Measurements from ENCODE around the gene BLVRB. TPM values are rescaled to one million over a fixed set of nuclear protein-coding genes. Genes with fewer than 3 reads are reported as not detected.
"Not testable (repeated sequence)": the region's sequence is repeated elsewhere in the genome, so short reads cannot be mapped to it uniquely, and the experiment has no call there.

The BLVRB gene
- total RNA-seq, 1 experiment from 2014 or later = 246 TPM

DNA sequence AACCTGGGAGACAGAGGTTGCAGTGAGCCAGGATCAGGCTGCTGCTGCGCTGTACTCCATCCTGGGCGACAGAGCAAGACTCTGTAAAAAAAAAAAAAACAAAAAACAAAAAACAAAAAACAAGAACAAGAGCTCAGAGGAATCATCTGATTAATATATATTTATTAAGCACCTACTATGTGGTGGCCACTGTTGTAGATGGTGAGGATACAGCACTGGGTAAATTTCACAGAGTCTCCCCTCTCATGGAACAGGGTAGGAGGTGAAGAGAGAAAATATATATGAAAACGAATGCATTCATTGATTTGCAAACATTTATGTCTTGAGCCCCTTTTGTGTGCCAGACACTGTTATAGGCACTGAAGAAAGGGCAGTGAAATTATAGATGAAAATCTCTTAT, 33.8 kb downstream of the BLVRB start:
- peaks cover 16% of the 10 kb centered on the region; the same call in 1 of the 2 replicates for H3K4me1 ChIP-seq (ENCODE audit: insufficient read depth, low read length)
- H3K79me2 ChIP-seq (ENCODE audit: low read length) = no peaks in the 10 kb centered on the region
- H4K20me1 ChIP-seq (ENCODE audit: low read length) = no peaks in the 10 kb centered on the region
- H3K4me2 ChIP-seq (ENCODE audit: low read length) = no peak overlapping the region
- H3K9me2 ChIP-seq (replicated peaks; ENCODE audit: low read length) = no peaks in the 10 kb centered on the region
- ChIA-PET POLR2A (ENCODE audit: unreplicated experiment) (interaction anchor here (2.0 kb wide), 1 partner anchor 11 kb away, joined by 4 read pairs; no protein-coding TSS in a partner anchor), CTCF (no interaction called here)
- no peak overlapping the region for H3K27ac ChIP-seq (ENCODE audit: low read length)
- DNase-seq (no peak), ATAC-seq (no peak)
- intact Hi-C loops (cut with micrococcal nuclease) = no loop called here
- H2AFZ ChIP-seq (ENCODE audit: low read length) = no peak overlapping the region
- H3K27me3 ChIP-seq (ENCODE audit: low read length) = no peaks in the 10 kb centered on the region
- no peaks in the 10 kb centered on the region for H3K9me3 ChIP-seq (ENCODE audit: low read length)
- H3K4me3 ChIP-seq (ENCODE audit: low read length) = no peak overlapping the region
- no peak overlapping the region for H3K9ac ChIP-seq (ENCODE audit: low read length)
- no peaks in the 10 kb centered on the region for H3K36me3 ChIP-seq (ENCODE audit: low read depth, low read length)
- BruUV-seq (replicated peaks) = no TSS peak
- TF ChIP-seq EZH2 (IDR thresholded peaks at IDR 0.05; ENCODE audit: low read length, unreplicated experiment) = no peak
- no peak for TF ChIP-seq EZH2phosphoT487 (IDR thresholded peaks at IDR 0.05; ENCODE audit: borderline replicate concordance, low read length)
- TF ChIP-seq, protein P1, sequence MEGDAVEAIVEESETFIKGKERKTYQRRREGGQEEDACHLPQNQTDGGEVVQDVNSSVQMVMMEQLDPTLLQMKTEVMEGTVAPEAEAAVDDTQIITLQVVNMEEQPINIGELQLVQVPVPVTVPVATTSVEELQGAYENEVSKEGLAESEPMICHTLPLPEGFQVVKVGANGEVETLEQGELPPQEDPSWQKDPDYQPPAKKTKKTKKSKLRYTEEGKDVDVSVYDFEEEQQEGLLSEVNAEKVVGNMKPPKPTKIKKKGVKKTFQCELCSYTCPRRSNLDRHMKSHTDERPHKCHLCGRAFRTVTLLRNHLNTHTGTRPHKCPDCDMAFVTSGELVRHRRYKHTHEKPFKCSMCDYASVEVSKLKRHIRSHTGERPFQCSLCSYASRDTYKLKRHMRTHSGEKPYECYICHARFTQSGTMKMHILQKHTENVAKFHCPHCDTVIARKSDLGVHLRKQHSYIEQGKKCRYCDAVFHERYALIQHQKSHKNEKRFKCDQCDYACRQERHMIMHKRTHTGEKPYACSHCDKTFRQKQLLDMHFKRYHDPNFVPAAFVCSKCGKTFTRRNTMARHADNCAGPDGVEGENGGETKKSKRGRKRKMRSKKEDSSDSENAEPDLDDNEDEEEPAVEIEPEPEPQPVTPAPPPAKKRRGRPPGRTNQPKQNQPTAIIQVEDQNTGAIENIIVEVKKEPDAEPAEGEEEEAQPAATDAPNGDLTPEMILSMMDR (conservative IDR thresholded peaks at IDR 0.05; ENCODE audit: low read depth, low read length) = no peak
- no peaks in the 10 kb centered on the region for H3F3A ChIP-seq (ENCODE audit: low read length, unreplicated experiment)

DNA sequence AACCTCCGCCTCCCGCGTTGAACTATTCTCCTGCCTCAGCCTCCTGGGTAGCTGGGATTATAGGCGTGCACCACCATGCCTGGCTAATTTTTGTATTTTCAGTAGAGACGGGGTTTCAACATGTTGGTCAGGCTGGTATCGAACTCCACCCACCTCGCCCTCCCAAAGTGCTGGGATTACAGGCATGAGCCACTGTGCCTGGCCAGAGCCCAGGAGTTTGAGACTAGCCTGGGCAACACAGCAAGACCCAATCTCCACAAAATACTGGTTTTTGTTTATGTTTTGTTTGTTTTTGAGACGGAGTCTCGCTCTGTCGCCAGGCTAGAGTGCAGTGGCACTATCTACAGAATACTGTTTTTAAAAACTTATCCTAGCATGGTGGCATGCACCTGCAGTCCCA, 35.3 kb downstream of the BLVRB start:
- H4K20me1 ChIP-seq (ENCODE audit: low read length); DNase-seq; H3K9me2 ChIP-seq (replicated peaks; ENCODE audit: low read length); H3K79me2 ChIP-seq (ENCODE audit: low read length); H3K36me3 ChIP-seq (ENCODE audit: low read depth, low read length); H3K4me3 ChIP-seq (ENCODE audit: low read length); H3K9me3 ChIP-seq (ENCODE audit: low read length); POLR2A ChIA-PET (ENCODE audit: unreplicated experiment); H2AFZ ChIP-seq (ENCODE audit: low read length); BruUV-seq (replicated peaks); intact Hi-C loops (cut with micrococcal nuclease); H3K27ac ChIP-seq (ENCODE audit: low read length); H3F3A ChIP-seq (ENCODE audit: low read length, unreplicated experiment); H3K27me3 ChIP-seq (ENCODE audit: low read length); H3K4me2 ChIP-seq (ENCODE audit: low read length); ATAC-seq; H3K9ac ChIP-seq (ENCODE audit: low read length): not testable (repeated sequence)
- H3K4me1 ChIP-seq (ENCODE audit: insufficient read depth, low read length) = peaks cover 19% of the 10 kb centered on the region; the same call in 1 of the 2 replicates
- CTCF ChIA-PET = interaction anchor here (0.6 kb wide), 1 partner anchor 136 kb away, joined by 3 read pairs; no protein-coding TSS in a partner anchor

DNA sequence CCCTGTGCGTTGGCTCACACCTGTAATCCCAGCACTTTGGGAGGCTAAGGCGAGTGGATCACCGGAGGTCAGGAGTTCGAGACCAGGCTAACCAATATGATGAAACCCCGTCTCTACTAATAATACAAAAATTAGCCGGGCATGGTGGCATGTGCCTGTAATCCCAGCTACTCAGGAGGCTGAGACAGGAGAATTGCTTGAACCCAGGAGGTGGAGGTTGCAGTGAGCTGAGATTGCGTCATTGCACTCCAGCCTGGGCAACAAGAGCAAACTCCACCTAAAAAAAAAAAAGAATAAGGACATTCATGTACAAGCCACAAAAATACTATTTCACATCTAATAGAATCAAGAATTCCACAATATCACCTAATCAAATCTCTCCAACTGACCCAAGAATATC, 37.3 kb downstream of the BLVRB start:
- POLR2A ChIA-PET (ENCODE audit: unreplicated experiment); H3K36me3 ChIP-seq (ENCODE audit: low read depth, low read length); H3K9me2 ChIP-seq (replicated peaks; ENCODE audit: low read length); H3K27me3 ChIP-seq (ENCODE audit: low read length); H3K27ac ChIP-seq (ENCODE audit: low read length); H3F3A ChIP-seq (ENCODE audit: low read length, unreplicated experiment); H4K20me1 ChIP-seq (ENCODE audit: low read length); H3K9me3 ChIP-seq (ENCODE audit: low read length); intact Hi-C loops (cut with micrococcal nuclease); DNase-seq; H2AFZ ChIP-seq (ENCODE audit: low read length); H3K4me2 ChIP-seq (ENCODE audit: low read length); BruUV-seq (replicated peaks); H3K9ac ChIP-seq (ENCODE audit: low read length); CTCF ChIA-PET; H3K4me3 ChIP-seq (ENCODE audit: low read length); ATAC-seq: not testable (repeated sequence)
- peaks cover 22% of the 10 kb centered on the region for H3K79me2 ChIP-seq (ENCODE audit: low read length)
- peaks cover 11% of the 10 kb centered on the region; the same call in 1 of the 2 replicates for H3K4me1 ChIP-seq (ENCODE audit: insufficient read depth, low read length)

Data from PC-3 (cell line).